HEK293 (cell line): ENCODE results near the gene GOLGA3.

Source experiments
- CTCF ChIA-PET: fragments of 350-600 bp; formaldehyde crosslinking; extraction: SDS; loops from one replicate; lab custom pipeline; 2021; ENCODE audit warnings: antibody characterized with exemption; lab: Yijun Ruan, JAX
- POLR2A ChIA-PET: fragments of 300-600 bp; formaldehyde crosslinking; extraction: SDS; loops from one replicate; lab custom pipeline; 2020; ENCODE audit warnings: antibody characterized with exemption, inconsistent platforms; lab: Yijun Ruan, JAX
- H3K27ac ChIP-seq: fragments of 200-500 bp; sonication (Bioruptor generic); 2 replicates; pipeline ENCODE4 v1.5.1; 2014; ENCODE audit warnings: low read depth, low read length, control low read depth, inconsistent platforms; ENCODE audit errors: extremely low read depth
- H3K36me3 ChIP-seq, 2 experiments: fragments of 200-500 bp in 1 of 2; sonication (Bioruptor generic) in 1 of 2; 1 replicate in 1 of 2; 2 replicates in 1 of 2; pipeline ENCODE4 v1.5.1; 2014 to 2017; ENCODE audit warnings: inconsistent platforms in 2 of 2, low read length in 2 of 2; ENCODE audit not compliant: control insufficient read depth in 2 of 2, insufficient read depth in 1 of 2
- H3K4me1 ChIP-seq: fragments of 200-500 bp; sonication (Bioruptor generic); 2 replicates; pipeline ENCODE4 v1.5.1; 2014; ENCODE audit warnings: mild to moderate bottlenecking, low read length, inconsistent platforms; ENCODE audit not compliant: control insufficient read depth, insufficient read depth
- H3K4me3 ChIP-seq: 2 replicates; pipeline ENCODE4 v1.5.1; 2011; ENCODE audit warnings: low read depth, mild to moderate bottlenecking, control low read depth, low read length, moderate library complexity
- H3K9me3 ChIP-seq: fragments of 200-500 bp; sonication (Bioruptor generic); 2 replicates; pipeline ENCODE4 v1.5.1; 2014; ENCODE audit warnings: low read depth, low read length, inconsistent platforms; ENCODE audit not compliant: control insufficient read depth, insufficient read depth
- GFI1B ChIP-seq: fragments of 450-650 bp; formaldehyde crosslinking; IDR thresholded peaks from 2 replicates; pipeline ENCODE4 v1.5.1; 2016; ENCODE audit warnings: missing biosample characterization, missing genetic modification characterization
- MYNN ChIP-seq: fragments of 450-650 bp; formaldehyde crosslinking; IDR thresholded peaks from 2 replicates; pipeline ENCODE4 v1.5.1; 2016; ENCODE audit warnings: missing biosample characterization, missing genetic modification characterization, borderline replicate concordance
- MZF1 ChIP-seq: fragments of 450-650 bp; formaldehyde crosslinking; IDR thresholded peaks from 2 replicates; pipeline ENCODE4 v1.5.1; 2017; ENCODE audit warnings: missing biosample characterization, missing genetic modification characterization, borderline replicate concordance
- YY2 ChIP-seq: fragments of 450-650 bp; formaldehyde crosslinking; IDR thresholded peaks from 2 replicates; pipeline ENCODE4 v1.5.1; 2016; ENCODE audit warnings: missing biosample characterization, missing genetic modification characterization
- ZEB2 ChIP-seq: fragments of 450-650 bp; formaldehyde crosslinking; IDR thresholded peaks from 2 replicates; pipeline ENCODE4 v1.5.1; 2016; ENCODE audit warnings: missing biosample characterization, missing genetic modification characterization
- ZFHX2 ChIP-seq: fragments of 450-650 bp; formaldehyde crosslinking; conservative IDR thresholded peaks from 2 replicates; pipeline ENCODE4 v1.5.1; 2016; ENCODE audit warnings: missing biosample characterization, missing genetic modification characterization
- ZIC2 ChIP-seq: fragments of 450-650 bp; formaldehyde crosslinking; IDR thresholded peaks from 2 replicates; pipeline ENCODE4 v1.5.1; 2016; ENCODE audit warnings: missing biosample characterization, missing genetic modification characterization
- ZNF10 ChIP-seq: fragments of 450-650 bp; formaldehyde crosslinking; IDR thresholded peaks from 2 replicates; pipeline ENCODE4 v1.5.1; 2017; ENCODE audit warnings: missing biosample characterization, missing genetic modification characterization
- ZNF19 ChIP-seq: fragments of 450-650 bp; formaldehyde crosslinking; IDR thresholded peaks from 2 replicates; pipeline ENCODE4; 2016; ENCODE audit warnings: missing biosample characterization, missing genetic modification characterization, low read depth
- ZNF248 ChIP-seq: fragments of 450-650 bp; formaldehyde crosslinking; IDR thresholded peaks from 2 replicates; pipeline ENCODE4 v1.5.1; 2017; ENCODE audit warnings: missing biosample characterization, missing genetic modification characterization
- ZNF302 ChIP-seq: fragments of 450-650 bp; formaldehyde crosslinking; IDR thresholded peaks from 2 replicates; pipeline ENCODE4 v1.5.1; 2016; ENCODE audit warnings: missing biosample characterization, missing genetic modification characterization, low read depth
- ZNF324 ChIP-seq: fragments of 450-650 bp; formaldehyde crosslinking; IDR thresholded peaks from 2 replicates; pipeline ENCODE4 v1.5.1; 2016; ENCODE audit warnings: missing biosample characterization, missing genetic modification characterization
- ZNF335 ChIP-seq: fragments of 450-650 bp; formaldehyde crosslinking; conservative IDR thresholded peaks from 2 replicates; pipeline ENCODE4 v1.5.1; 2016; ENCODE audit warnings: missing biosample characterization, missing genetic modification characterization
- ZNF426 ChIP-seq: fragments of 450-650 bp; formaldehyde crosslinking; IDR thresholded peaks from 2 replicates; pipeline ENCODE4 v1.5.1; 2017; ENCODE audit warnings: missing biosample characterization, missing genetic modification characterization, mild to moderate bottlenecking, inconsistent platforms, moderate library complexity
- ZNF48 ChIP-seq: fragments of 450-650 bp; formaldehyde crosslinking; IDR thresholded peaks from 2 replicates; pipeline ENCODE4 v1.5.1; 2016; ENCODE audit warnings: missing biosample characterization, missing genetic modification characterization
- ZNF670 ChIP-seq: fragments of 450-650 bp; formaldehyde crosslinking; IDR thresholded peaks from 2 replicates; pipeline ENCODE4 v1.5.1; 2016; ENCODE audit warnings: missing biosample characterization, missing genetic modification characterization, low read depth
- ZNF843 ChIP-seq: fragments of 450-650 bp; formaldehyde crosslinking; IDR thresholded peaks from 2 replicates; pipeline ENCODE4 v1.5.1; 2016; ENCODE audit warnings: missing biosample characterization, missing genetic modification characterization
- TF ChIP-seq, protein P1 (sequence below): fragments of 450-650 bp; formaldehyde crosslinking; IDR thresholded peaks from 2 replicates; pipeline ENCODE4 v1.5.1; 2016; ENCODE audit warnings: missing biosample characterization, missing genetic modification characterization
- TF ChIP-seq, protein P2 (sequence below): fragments of 450-650 bp; formaldehyde crosslinking; IDR thresholded peaks from 2 replicates; pipeline ENCODE4 v1.5.1; 2016; ENCODE audit warnings: missing biosample characterization, missing genetic modification characterization
- TF ChIP-seq, protein P3 (sequence below): fragments of 450-650 bp; formaldehyde crosslinking; IDR thresholded peaks from 2 replicates; pipeline ENCODE4 v1.5.1; 2016; ENCODE audit warnings: missing biosample characterization, missing genetic modification characterization
- TF ChIP-seq, protein P4 (sequence below): fragments of 450-650 bp; formaldehyde crosslinking; IDR thresholded peaks from 2 replicates; pipeline ENCODE4 v1.5.1; 2016; ENCODE audit warnings: missing biosample characterization, missing genetic modification characterization
- TF ChIP-seq, protein P5 (sequence below): fragments of 450-650 bp; formaldehyde crosslinking; IDR thresholded peaks from 2 replicates; pipeline ENCODE4 v1.5.1; 2016; ENCODE audit warnings: missing biosample characterization, missing genetic modification characterization

The GOLGA3 gene

DNA sequence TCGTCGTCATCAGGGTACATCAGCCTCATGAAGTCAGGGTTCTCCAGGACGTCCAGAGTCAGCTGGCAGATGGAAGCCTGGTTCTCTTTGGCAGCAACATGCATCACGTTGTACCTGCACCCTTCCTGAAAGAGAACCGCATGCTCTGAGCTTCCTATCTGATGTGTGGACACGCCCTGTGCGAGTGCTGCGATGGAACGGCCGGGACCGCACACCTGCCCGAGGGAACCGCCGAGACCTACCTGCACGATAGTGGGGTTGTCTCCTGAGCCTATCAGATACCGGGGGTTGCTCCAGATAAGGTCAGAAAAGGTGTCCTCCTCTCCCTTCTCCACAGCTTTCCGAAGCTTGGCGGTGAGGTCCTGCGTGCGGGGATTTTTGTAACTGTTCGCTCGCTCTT lies 80.8 kb downstream of the GOLGA3 start:
- no peak overlapping the region for H3K27ac ChIP-seq
- no peaks in the 10 kb centered on the region for H3K9me3 ChIP-seq
- H3K4me3 ChIP-seq, result no peak overlapping the region
- CTCF ChIA-PET, result no interaction called here
- POLR2A ChIA-PET, result no interaction called here
- no peaks in the 10 kb centered on the region for H3K4me1 ChIP-seq
- H3K36me3 ChIP-seq, result peaks cover 74 to 95% of the 10 kb centered on the region in 2 experiments
- TF ChIP-seq ZNF324, result no peak
- TF ChIP-seq, protein P1, sequence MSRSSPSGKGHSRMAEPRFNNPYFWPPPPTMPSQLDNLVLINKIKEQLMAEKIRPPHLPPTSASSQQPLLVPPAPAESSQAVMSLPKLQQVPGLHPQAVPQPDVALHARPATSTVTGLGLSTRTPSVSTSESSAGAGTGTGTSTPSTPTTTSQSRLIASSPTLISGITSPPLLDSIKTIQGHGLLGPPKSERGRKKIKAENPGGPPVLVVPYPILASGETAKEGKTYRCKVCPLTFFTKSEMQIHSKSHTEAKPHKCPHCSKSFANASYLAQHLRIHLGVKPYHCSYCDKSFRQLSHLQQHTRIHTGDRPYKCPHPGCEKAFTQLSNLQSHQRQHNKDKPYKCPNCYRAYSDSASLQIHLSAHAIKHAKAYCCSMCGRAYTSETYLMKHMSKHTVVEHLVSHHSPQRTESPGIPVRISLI (tag by site-specific recombination), result no peak
- no peak for TF ChIP-seq MYNN (tag by site-specific recombination)
- TF ChIP-seq ZNF843 (tag by site-specific recombination), result no peak
- TF ChIP-seq MZF1 (tag by site-specific recombination), result no peak
- TF ChIP-seq, protein P2, sequence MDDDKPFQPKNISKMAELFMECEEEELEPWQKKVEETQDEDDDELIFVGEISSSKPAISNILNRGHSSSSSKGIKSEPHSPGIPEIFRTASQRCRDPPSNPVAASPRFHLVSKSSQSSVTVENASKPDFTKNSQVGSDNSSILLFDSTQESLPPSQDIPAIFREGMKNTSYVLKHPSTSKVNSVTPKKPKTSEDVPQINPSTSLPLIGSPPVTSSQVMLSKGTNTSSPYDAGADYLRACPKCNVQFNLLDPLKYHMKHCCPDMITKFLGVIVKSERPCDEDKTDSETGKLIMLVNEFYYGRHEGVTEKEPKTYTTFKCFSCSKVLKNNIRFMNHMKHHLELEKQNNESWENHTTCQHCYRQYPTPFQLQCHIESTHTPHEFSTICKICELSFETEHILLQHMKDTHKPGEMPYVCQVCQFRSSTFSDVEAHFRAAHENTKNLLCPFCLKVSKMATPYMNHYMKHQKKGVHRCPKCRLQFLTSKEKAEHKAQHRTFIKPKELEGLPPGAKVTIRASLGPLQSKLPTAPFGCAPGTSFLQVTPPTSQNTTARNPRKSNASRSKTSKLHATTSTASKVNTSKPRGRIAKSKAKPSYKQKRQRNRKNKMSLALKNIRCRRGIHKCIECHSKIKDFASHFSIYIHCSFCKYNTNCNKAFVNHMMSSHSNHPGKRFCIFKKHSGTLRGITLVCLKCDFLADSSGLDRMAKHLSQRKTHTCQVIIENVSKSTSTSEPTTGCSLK (tag by site-specific recombination), result no peak
- TF ChIP-seq ZNF48 (tag by site-specific recombination), result no peak

DNA sequence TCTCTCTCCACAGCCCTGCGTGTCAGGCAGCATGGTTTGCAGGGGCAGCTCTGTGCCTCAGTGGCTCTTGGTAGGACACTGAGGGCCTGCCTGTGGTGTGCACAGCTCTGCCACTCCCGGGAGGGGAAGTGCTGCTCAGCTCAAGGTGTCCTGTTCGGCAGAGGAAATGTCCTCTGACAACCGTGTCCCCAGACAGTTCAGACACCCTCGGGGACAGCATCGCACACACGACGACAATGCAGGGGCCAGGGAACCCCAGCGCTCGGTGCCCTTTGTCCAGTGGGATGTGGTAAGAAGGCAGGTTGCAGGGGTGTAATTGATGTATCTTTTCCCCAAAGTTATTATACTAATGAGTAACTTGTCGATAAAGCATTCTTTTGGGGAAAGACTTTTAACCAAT lies 81.3 kb downstream of the GOLGA3 start:
- Histone ChIP-seq H3K4me1 (no peaks in the 10 kb centered on the region), H3K27ac (no peak overlapping the region), H3K9me3 (no peaks in the 10 kb centered on the region), H3K4me3 (no peak overlapping the region), H3K36me3 (peaks cover 74 to 95% of the 10 kb centered on the region in 2 experiments)
- POLR2A ChIA-PET, result no interaction called here
- no peak for TF ChIP-seq ZNF335 (tag by site-specific recombination)
- no peak for TF ChIP-seq ZIC2 (tag by site-specific recombination)
- TF ChIP-seq ZFHX2 (tag by site-specific recombination), result no peak
- no peak for TF ChIP-seq ZNF302 (tag by site-specific recombination)
- no peak for TF ChIP-seq ZNF19
- no peak for TF ChIP-seq ZNF248 (tag by site-specific recombination)
- TF ChIP-seq, protein P3, sequence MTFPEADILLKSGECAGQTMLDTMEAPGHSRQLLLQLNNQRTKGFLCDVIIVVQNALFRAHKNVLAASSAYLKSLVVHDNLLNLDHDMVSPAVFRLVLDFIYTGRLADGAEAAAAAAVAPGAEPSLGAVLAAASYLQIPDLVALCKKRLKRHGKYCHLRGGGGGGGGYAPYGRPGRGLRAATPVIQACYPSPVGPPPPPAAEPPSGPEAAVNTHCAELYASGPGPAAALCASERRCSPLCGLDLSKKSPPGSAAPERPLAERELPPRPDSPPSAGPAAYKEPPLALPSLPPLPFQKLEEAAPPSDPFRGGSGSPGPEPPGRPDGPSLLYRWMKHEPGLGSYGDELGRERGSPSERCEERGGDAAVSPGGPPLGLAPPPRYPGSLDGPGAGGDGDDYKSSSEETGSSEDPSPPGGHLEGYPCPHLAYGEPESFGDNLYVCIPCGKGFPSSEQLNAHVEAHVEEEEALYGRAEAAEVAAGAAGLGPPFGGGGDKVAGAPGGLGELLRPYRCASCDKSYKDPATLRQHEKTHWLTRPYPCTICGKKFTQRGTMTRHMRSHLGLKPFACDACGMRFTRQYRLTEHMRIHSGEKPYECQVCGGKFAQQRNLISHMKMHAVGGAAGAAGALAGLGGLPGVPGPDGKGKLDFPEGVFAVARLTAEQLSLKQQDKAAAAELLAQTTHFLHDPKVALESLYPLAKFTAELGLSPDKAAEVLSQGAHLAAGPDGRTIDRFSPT (tag by site-specific recombination), result no peak
- no peak for TF ChIP-seq ZNF670
- TF ChIP-seq ZNF426 (tag by site-specific recombination), result no peak
- TF ChIP-seq ZNF10 (tag by site-specific recombination), result no peak
- TF ChIP-seq ZEB2 (tag by site-specific recombination), result no peak
- TF ChIP-seq, protein P4, sequence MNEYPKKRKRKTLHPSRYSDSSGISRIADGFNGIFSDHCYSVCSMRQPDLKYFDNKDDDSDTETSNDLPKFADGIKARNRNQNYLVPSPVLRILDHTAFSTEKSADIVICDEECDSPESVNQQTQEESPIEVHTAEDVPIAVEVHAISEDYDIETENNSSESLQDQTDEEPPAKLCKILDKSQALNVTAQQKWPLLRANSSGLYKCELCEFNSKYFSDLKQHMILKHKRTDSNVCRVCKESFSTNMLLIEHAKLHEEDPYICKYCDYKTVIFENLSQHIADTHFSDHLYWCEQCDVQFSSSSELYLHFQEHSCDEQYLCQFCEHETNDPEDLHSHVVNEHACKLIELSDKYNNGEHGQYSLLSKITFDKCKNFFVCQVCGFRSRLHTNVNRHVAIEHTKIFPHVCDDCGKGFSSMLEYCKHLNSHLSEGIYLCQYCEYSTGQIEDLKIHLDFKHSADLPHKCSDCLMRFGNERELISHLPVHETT (tag by site-specific recombination), result no peak
- TF ChIP-seq, protein P5, sequence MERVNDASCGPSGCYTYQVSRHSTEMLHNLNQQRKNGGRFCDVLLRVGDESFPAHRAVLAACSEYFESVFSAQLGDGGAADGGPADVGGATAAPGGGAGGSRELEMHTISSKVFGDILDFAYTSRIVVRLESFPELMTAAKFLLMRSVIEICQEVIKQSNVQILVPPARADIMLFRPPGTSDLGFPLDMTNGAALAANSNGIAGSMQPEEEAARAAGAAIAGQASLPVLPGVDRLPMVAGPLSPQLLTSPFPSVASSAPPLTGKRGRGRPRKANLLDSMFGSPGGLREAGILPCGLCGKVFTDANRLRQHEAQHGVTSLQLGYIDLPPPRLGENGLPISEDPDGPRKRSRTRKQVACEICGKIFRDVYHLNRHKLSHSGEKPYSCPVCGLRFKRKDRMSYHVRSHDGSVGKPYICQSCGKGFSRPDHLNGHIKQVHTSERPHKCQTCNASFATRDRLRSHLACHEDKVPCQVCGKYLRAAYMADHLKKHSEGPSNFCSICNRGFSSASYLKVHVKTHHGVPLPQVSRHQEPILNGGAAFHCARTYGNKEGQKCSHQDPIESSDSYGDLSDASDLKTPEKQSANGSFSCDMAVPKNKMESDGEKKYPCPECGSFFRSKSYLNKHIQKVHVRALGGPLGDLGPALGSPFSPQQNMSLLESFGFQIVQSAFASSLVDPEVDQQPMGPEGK, result no peak
- TF ChIP-seq YY2 (tag by site-specific recombination), result no peak
- TF ChIP-seq GFI1B, result no peak
- CTCF ChIA-PET, result no interaction called here
